ENCODE measurements around the gene TMEM132D. TPM values are rescaled to one million over a fixed set of nuclear protein-coding genes. Genes with fewer than 3 reads are reported as not detected.

The TMEM132D gene
- total and polyA plus RNA-seq, 2 experiments from 2014 or later, result not detected

GRCh38 chr12:129245769-129246168 is 658.1 kb downstream of the TMEM132D start:
- Histone ChIP-seq H2AFZ (no peak overlapping the region), H3K36me3 (ENCODE audit: low read depth) (no peaks in the 10 kb centered on the region), H3K27me3 (replicated peaks; ENCODE audit: insufficient read depth) (no peaks in the 10 kb centered on the region), H3K9me3 (ENCODE audit: low read depth) (no peaks in the 10 kb centered on the region), H3K4me2 (ENCODE audit: unreplicated experiment) (no peak overlapping the region), H3K27ac (no peak overlapping the region), H3F3A (ENCODE audit: insufficient read depth) (no peaks in the 10 kb centered on the region), H4K20me1 (ENCODE audit: insufficient read depth) (no peaks in the 10 kb centered on the region), H3K4me1 (ENCODE audit: insufficient read depth) (no peaks in the 10 kb centered on the region), H3K79me2 (ENCODE audit: insufficient read depth) (no peaks in the 10 kb centered on the region), H3K9ac (no peak overlapping the region), H3K9me2 (ENCODE audit: insufficient read depth) (no peaks in the 10 kb centered on the region), H3K4me3 (no peak overlapping the region)
- no peak for DNase-seq
- in situ Hi-C loops (cut with MboI), result no loop called here
- WGBS, 2 experiments (ENCODE audit: low coverage in 1 of 2, low lambda C conversion rate in 2 of 2, missing lambda C conversion rate in 2 of 2), result 19 to 21% methylated on average over 9 of the region's 9 CpGs
- TF ChIP-seq EZH2phosphoT487 (IDR thresholded peaks at IDR 0.05; ENCODE audit: insufficient read depth, low read depth) (no peak), EZH2 (IDR thresholded peaks at IDR 0.05; ENCODE audit: insufficient read depth, poor library complexity, severe bottlenecking) (no peak)

DNA sequence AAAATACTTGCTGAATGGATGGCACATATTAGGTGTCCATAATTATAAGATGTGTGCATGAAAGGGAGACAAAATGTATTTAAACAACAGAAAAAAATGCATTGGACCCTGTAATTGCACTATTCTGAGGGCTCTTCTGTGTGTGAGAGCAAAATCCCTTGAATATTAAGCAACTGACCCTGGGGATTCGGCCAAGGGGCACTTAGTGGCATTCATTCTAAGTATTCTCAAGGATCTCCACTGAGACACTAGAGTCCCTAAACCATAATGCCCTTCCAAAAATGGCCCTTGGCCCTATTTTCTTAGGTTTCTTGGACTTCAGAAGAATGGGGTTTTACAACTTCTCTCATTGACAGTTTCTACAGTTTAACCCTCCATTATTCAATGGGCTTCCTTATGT is 662.0 kb downstream of the TMEM132D start:
- no peaks in the 10 kb centered on the region for H3K27me3 ChIP-seq (replicated peaks; ENCODE audit: insufficient read depth)
- no peaks in the 10 kb centered on the region for H3K9me2 ChIP-seq (ENCODE audit: insufficient read depth)
- in situ Hi-C loops (cut with MboI), result no loop called here
- no peaks in the 10 kb centered on the region for H3K79me2 ChIP-seq (ENCODE audit: insufficient read depth)
- DNase-seq, result no peak
- H3F3A ChIP-seq (ENCODE audit: insufficient read depth), result no peaks in the 10 kb centered on the region
- 0 to 8% methylated on average over 1 of the region's 1 CpG for WGBS, 2 experiments (ENCODE audit: low coverage in 1 of 2, low lambda C conversion rate in 2 of 2, missing lambda C conversion rate in 2 of 2)
- H3K36me3 ChIP-seq (ENCODE audit: low read depth), result no peaks in the 10 kb centered on the region
- H4K20me1 ChIP-seq (ENCODE audit: insufficient read depth), result no peaks in the 10 kb centered on the region
- H3K9ac ChIP-seq, result no peak overlapping the region
- no peak overlapping the region for H3K4me3 ChIP-seq
- no peaks in the 10 kb centered on the region for H3K4me1 ChIP-seq (ENCODE audit: insufficient read depth)
- no peak overlapping the region for H3K27ac ChIP-seq
- no peaks in the 10 kb centered on the region for H3K9me3 ChIP-seq (ENCODE audit: low read depth)
- H3K4me2 ChIP-seq (ENCODE audit: unreplicated experiment), result no peak overlapping the region
- TF ChIP-seq EZH2phosphoT487 (IDR thresholded peaks at IDR 0.05; ENCODE audit: insufficient read depth, low read depth) (no peak), EZH2 (IDR thresholded peaks at IDR 0.05; ENCODE audit: insufficient read depth, poor library complexity, severe bottlenecking) (no peak)
- H2AFZ ChIP-seq, result no peak overlapping the region

DNA sequence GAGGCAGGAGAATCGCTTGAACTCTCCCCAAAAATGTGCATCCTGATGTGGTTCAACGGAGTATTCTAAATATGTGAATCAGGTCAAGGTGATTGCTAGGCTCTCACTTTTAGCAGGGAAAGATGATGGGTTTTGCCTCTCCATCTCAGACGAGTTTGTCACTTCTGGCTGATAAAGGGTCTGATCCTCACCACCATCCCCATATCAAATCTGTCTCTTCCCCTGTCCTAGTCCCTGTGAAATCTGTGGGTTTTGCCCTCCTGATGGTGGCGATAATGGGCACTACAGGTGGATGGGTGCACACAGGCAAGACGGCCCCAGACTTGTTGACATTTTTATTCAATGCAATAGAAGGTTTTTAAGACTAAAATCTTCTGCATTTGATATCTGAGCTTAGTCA is 665.9 kb downstream of the TMEM132D start:
- 14 to 17% methylated on average over 5 of the region's 5 CpGs for WGBS, 2 experiments (ENCODE audit: low coverage in 1 of 2, low lambda C conversion rate in 2 of 2, missing lambda C conversion rate in 2 of 2)
- Histone ChIP-seq H3K9ac (no peak overlapping the region), H3K9me2 (ENCODE audit: insufficient read depth) (no peaks in the 10 kb centered on the region), H3K79me2 (ENCODE audit: insufficient read depth) (no peaks in the 10 kb centered on the region), H3K4me3 (no peak overlapping the region), H4K20me1 (ENCODE audit: insufficient read depth) (no peaks in the 10 kb centered on the region), H2AFZ (no peak overlapping the region), H3F3A (ENCODE audit: insufficient read depth) (no peaks in the 10 kb centered on the region), H3K4me2 (ENCODE audit: unreplicated experiment) (no peak overlapping the region), H3K36me3 (ENCODE audit: low read depth) (no peaks in the 10 kb centered on the region), H3K27ac (no peak overlapping the region), H3K27me3 (replicated peaks; ENCODE audit: insufficient read depth) (no peaks in the 10 kb centered on the region), H3K9me3 (ENCODE audit: low read depth) (no peaks in the 10 kb centered on the region), H3K4me1 (ENCODE audit: insufficient read depth) (no peaks in the 10 kb centered on the region)
- TF ChIP-seq EZH2 (IDR thresholded peaks at IDR 0.05; ENCODE audit: insufficient read depth, poor library complexity, severe bottlenecking) (no peak), EZH2phosphoT487 (IDR thresholded peaks at IDR 0.05; ENCODE audit: insufficient read depth, low read depth) (no peak)
- in situ Hi-C loops (cut with MboI), result no loop called here
- no peak for DNase-seq

- no peak for TF ChIP-seq EZH2 (IDR thresholded peaks at IDR 0.05; ENCODE audit: insufficient read depth, poor library complexity, severe bottlenecking)
- H3F3A ChIP-seq (ENCODE audit: insufficient read depth), result no peaks in the 10 kb centered on the region
- no peaks in the 10 kb centered on the region for H3K27me3 ChIP-seq (replicated peaks; ENCODE audit: insufficient read depth)
- H3K27ac ChIP-seq, result no peak overlapping the region
- no peak overlapping the region for H3K4me2 ChIP-seq (ENCODE audit: unreplicated experiment)
- in situ Hi-C loops (cut with MboI), result no loop called here
- no peaks in the 10 kb centered on the region for H3K4me1 ChIP-seq (ENCODE audit: insufficient read depth)
- no peak overlapping the region for H2AFZ ChIP-seq
- H3K9me2 ChIP-seq (ENCODE audit: insufficient read depth), result no peaks in the 10 kb centered on the region
- WGBS, 2 experiments (ENCODE audit: low coverage in 1 of 2, low lambda C conversion rate in 2 of 2, missing lambda C conversion rate in 2 of 2), result 2 to 5% methylated on average over 6 of the region's 6 CpGs
- no peak overlapping the region for H3K9ac ChIP-seq
- no peaks in the 10 kb centered on the region for H3K79me2 ChIP-seq (ENCODE audit: insufficient read depth)
- no peak for DNase-seq
- no peaks in the 10 kb centered on the region for H3K36me3 ChIP-seq (ENCODE audit: low read depth)
- no peaks in the 10 kb centered on the region for H4K20me1 ChIP-seq (ENCODE audit: insufficient read depth)
- H3K9me3 ChIP-seq (ENCODE audit: low read depth), result no peaks in the 10 kb centered on the region
- no peak overlapping the region for H3K4me3 ChIP-seq
Observed at GRCh38 chr12:129234209-129234608, 669.6 kb downstream of the TMEM132D start.

- no peaks in the 10 kb centered on the region for H3K9me2 ChIP-seq (ENCODE audit: insufficient read depth)
- H4K20me1 ChIP-seq (ENCODE audit: insufficient read depth), result no peaks in the 10 kb centered on the region
- H3K27ac ChIP-seq, result no peak overlapping the region
- no peak overlapping the region for H2AFZ ChIP-seq
- no peak overlapping the region for H3K4me2 ChIP-seq (ENCODE audit: unreplicated experiment)
- no peak overlapping the region for H3K4me3 ChIP-seq
- H3K36me3 ChIP-seq (ENCODE audit: low read depth), result no peaks in the 10 kb centered on the region
- no peaks in the 10 kb centered on the region for H3K9me3 ChIP-seq (ENCODE audit: low read depth)
- 3 to 5% methylated on average over 3 of the region's 3 CpGs for WGBS, 2 experiments (ENCODE audit: low coverage in 1 of 2, low lambda C conversion rate in 2 of 2, missing lambda C conversion rate in 2 of 2)
- in situ Hi-C loops (cut with MboI), result no loop called here
- H3K9ac ChIP-seq, result no peak overlapping the region
- TF ChIP-seq EZH2 (IDR thresholded peaks at IDR 0.05; ENCODE audit: insufficient read depth, poor library complexity, severe bottlenecking) (no peak), EZH2phosphoT487 (IDR thresholded peaks at IDR 0.05; ENCODE audit: insufficient read depth, low read depth) (no peak)
- no peaks in the 10 kb centered on the region for H3K27me3 ChIP-seq (replicated peaks; ENCODE audit: insufficient read depth)
- no peaks in the 10 kb centered on the region for H3K79me2 ChIP-seq (ENCODE audit: insufficient read depth)
- H3F3A ChIP-seq (ENCODE audit: insufficient read depth), result no peaks in the 10 kb centered on the region
- H3K4me1 ChIP-seq (ENCODE audit: insufficient read depth), result no peaks in the 10 kb centered on the region
- DNase-seq, result no peak
Observed at GRCh38 chr12:129231491-129231890, 672.3 kb downstream of the TMEM132D start.

All from GM23248 (cell line).